GM12872 (cell line): ENCODE results near the gene DMAP1.

Source experiments
- CTCF ChIP-seq: IDR thresholded peaks from 3 replicates; pipeline ENCODE4 v1.5.1; 2011; ENCODE audit warnings: low read depth, mild to moderate bottlenecking, low read length, moderate library complexity; ENCODE audit not compliant: insufficient read depth

Gene DMAP1

GRCh38 chr1:44266400-44267344 is 53.4 kb downstream of the DMAP1 start:
- no peak for TF ChIP-seq CTCF

GRCh38 chr1:44267438-44267837 is 54.2 kb downstream of the DMAP1 start:
- TF ChIP-seq CTCF = no peak

- TF ChIP-seq CTCF = no peak
Measured at GRCh38 chr1:44268054-44268453, 54.8 kb downstream of the DMAP1 start.
